ENCODE measurements around the gene RNGTT.

Gene RNGTT

GRCh38 chr6:88877893-88878292, 85.5 kb downstream of the RNGTT start:
- H3K4me3 ChIP-seq (ENCODE audit: low read depth, low read length): no peak overlapping the region
- TF ChIP-seq MYC (IDR thresholded peaks at IDR 0.05; ENCODE audit: low read depth, low read length) (no peak), MAX (IDR thresholded peaks at IDR 0.05; ENCODE audit: low read depth, low read length) (no peak), CTCF (IDR thresholded peaks at IDR 0.05; ENCODE audit: low read depth, low read length) (no peak), POLR2A (IDR thresholded peaks at IDR 0.05; ENCODE audit: extremely low read depth, insufficient read length) (no peak)
- DNase-seq (ENCODE audit: low read depth): no peak

- H3K4me3 ChIP-seq (ENCODE audit: low read depth, low read length): no peak overlapping the region
- no peak for DNase-seq (ENCODE audit: low read depth)
- TF ChIP-seq POLR2A (IDR thresholded peaks at IDR 0.05; ENCODE audit: extremely low read depth, insufficient read length) (no peak), CTCF (IDR thresholded peaks at IDR 0.05; ENCODE audit: low read depth, low read length) (no peak), MYC (IDR thresholded peaks at IDR 0.05; ENCODE audit: low read depth, low read length) (no peak), MAX (IDR thresholded peaks at IDR 0.05; ENCODE audit: low read depth, low read length) (no peak)
Observed at GRCh38 chr6:88872962-88873361, 90.5 kb downstream of the RNGTT start.

- TF ChIP-seq MYC (IDR thresholded peaks at IDR 0.05; ENCODE audit: low read depth, low read length) (no peak), CTCF (IDR thresholded peaks at IDR 0.05; ENCODE audit: low read depth, low read length) (no peak), MAX (IDR thresholded peaks at IDR 0.05; ENCODE audit: low read depth, low read length) (no peak), POLR2A (IDR thresholded peaks at IDR 0.05; ENCODE audit: extremely low read depth, insufficient read length) (no peak)
- no peak overlapping the region for H3K4me3 ChIP-seq (ENCODE audit: low read depth, low read length)
- no peak for DNase-seq (ENCODE audit: low read depth)
Observed at GRCh38 chr6:88871498-88871897, 91.9 kb downstream of the RNGTT start.

GRCh38 chr6:88870717-88871330, 92.6 kb downstream of the RNGTT start:
- TF ChIP-seq CTCF (IDR thresholded peaks at IDR 0.05; ENCODE audit: low read depth, low read length) (peak; percentile 37), MAX (IDR thresholded peaks at IDR 0.05; ENCODE audit: low read depth, low read length) (no peak)
- peak; percentile 69 for DNase-seq (ENCODE audit: low read depth)
- no peak overlapping the region for H3K4me3 ChIP-seq (ENCODE audit: low read depth, low read length)

GRCh38 chr6:88869263-88870020, 94.0 kb downstream of the RNGTT start:
- no peak for DNase-seq (ENCODE audit: low read depth)
- no peak for TF ChIP-seq MAX (IDR thresholded peaks at IDR 0.05; ENCODE audit: low read depth, low read length)
- TF ChIP-seq POLR2A (IDR thresholded peaks at IDR 0.05; ENCODE audit: extremely low read depth, insufficient read length): no peak
- no peak for TF ChIP-seq CTCF (IDR thresholded peaks at IDR 0.05; ENCODE audit: low read depth, low read length)
- TF ChIP-seq MYC (IDR thresholded peaks at IDR 0.05; ENCODE audit: low read depth, low read length): no peak
- no peak overlapping the region for H3K4me3 ChIP-seq (ENCODE audit: low read depth, low read length)

Data from NB4 (cell line).